ENCODE data around the gene RRM1.
A peak's percentile ranks its signal among the peaks of the same experiment; 100 is the strongest.
"Not testable (repeated sequence)": the region's sequence is repeated elsewhere in the genome, so short reads cannot be mapped to it uniquely, and the experiment has no call there.

Gene RRM1

GRCh38 chr11:4084406-4085125 is 10.0 kb upstream of the RRM1 start:
- DNase-seq = no peak

DNA sequence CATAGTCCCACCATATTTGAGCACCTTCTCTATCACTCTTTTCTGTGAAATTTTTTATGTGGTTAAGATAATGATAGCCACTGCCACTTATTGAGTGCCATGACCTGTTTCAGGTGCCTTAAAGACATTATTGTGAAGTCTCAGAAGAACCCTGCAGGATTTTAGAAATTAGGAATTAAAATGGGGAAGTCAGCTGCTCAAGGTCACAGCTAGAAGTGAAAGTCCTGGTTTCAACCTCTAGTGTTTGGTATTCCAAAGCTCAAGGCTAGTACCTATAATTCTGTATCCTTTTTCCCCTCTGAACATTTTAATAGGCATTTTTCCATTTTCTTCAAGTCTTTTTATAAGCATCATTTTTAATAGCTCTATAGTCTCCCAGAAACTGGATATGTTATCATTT is 9.0 kb upstream of the RRM1 start:
- no peak for DNase-seq

- DNase-seq = no peak
Observed at GRCh38 chr11:4086575-4087353, 7.8 kb upstream of the RRM1 start.

GRCh38 chr11:4087551-4087950 is 7.0 kb upstream of the RRM1 start:
- no peak for DNase-seq

DNA sequence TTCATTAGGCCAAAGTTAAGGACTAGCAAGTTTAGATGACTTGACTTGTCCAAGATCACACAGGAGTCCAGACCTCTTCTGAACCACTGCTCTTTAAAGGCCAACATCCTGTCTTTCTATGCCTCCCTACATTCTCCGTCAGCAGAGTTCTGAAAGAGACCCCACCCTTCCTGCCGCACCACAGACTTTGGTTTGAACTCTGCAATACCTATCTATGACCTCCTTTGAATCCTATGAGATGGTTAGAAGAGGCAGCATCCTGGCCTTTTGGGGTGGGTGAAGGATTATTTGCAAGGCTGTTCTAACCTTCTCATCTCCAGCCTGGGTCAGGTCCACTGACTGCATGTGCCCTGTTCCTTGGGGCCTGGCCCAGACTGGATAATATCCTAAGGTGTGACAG is 4.3 kb upstream of the RRM1 start:
- peak in 1 of 4 experiments; percentile 29 for DNase-seq

- DNase-seq = no peak
Observed at GRCh38 chr11:4092026-4092425, 2.6 kb upstream of the RRM1 start.

DNA sequence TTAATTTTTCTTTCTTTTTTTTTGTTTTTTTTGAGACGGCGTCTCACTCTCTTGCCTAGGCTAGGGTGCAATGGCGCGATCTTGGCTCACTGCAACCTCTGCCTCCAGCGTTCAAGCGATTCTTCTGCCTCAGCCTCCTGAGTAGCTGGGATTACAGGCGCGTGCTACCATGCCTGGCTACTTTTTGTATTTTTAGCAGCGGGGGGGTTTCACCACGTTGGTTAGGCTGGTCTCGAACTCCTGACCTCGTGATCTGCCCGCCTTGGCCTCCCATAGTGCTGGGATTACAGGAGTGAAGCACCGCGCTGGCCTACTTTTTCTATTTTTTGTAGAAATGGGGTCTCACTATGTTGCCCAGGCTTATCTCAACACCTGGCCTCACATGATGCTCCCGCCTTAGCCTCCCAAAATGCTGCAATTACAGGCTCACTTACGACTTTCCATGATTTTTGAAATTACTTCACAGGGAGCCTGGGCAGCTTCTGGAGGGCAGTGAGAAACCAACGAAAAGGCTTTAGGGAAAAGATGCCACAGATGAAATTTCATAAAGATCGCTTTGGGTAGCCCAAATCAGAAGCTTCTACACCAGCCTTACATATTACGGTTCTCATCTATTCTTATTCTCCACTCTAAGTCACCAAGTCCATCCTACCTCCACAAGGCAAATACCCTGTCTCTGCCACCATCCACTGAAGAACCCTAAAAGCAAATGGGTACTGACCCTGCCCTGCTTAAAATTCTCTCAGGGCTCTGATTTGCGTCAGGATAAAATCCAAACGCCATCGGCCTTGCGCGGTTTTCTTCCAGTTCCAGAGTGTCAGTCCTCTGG is 866 bp upstream of the RRM1 start:
- no peak for DNase-seq

DNA sequence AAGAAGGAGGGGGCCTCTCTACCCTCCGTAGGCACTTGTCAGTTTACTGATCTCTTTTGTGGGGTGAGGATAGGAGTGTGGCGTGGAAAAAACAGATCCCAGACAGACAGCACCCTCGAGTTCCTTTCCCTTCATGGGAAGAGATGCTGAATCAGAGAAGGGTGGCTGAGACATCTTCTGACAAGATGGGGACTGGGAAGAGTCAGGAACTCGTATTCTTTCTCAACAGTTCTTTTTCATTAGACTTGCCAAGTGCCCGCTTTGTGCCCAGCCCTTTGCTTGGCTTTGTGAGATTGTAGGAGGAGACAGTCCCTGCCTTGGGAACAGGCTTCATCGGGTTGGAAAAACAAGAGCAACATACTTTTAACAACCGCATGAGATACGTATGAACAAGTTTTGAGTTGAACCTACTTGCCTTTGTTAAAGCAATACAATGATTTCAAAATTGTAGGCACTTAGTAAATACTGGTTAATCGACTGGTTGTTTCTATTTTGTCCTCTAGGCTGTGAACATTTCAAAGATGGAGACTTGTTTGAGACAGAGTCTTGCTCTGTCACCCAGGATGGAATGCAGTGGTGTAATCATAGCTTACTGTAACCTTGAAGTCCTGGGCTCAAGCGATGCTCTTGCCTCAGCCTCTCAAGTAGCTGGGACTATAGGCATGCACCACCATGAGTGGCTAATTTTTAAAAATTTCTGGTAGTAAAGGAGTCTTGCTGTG is 1.1 kb downstream of the RRM1 start:
- no peak for DNase-seq

DNA sequence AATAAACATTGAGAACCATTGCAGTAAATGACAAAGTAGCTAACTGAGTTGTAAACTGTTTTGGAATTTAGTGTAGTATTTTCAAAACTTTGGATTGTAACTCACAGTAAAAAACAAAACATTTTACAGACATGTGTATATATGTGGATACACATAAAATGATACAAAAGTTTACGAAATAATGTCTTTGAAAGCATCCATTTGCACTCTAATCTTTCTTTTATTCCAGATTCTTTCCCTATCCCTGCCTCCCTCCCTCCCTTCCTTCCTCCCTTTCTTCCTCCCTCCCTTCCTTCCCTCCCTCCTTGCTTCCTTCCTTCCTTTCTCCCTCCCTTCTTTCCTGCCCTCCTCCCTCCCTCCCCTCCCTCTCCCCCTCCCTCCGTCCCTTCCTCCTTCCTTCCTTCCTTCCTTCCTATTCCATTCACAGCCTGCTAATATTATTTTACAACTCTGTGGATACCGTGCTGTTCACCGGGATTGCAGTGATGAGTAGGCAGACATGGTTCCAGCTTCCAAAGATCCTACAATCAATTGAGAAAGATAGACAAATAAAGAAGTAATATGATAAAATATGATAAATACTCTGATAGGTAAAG is 3.5 kb downstream of the RRM1 start:
- no peak for DNase-seq

DNA sequence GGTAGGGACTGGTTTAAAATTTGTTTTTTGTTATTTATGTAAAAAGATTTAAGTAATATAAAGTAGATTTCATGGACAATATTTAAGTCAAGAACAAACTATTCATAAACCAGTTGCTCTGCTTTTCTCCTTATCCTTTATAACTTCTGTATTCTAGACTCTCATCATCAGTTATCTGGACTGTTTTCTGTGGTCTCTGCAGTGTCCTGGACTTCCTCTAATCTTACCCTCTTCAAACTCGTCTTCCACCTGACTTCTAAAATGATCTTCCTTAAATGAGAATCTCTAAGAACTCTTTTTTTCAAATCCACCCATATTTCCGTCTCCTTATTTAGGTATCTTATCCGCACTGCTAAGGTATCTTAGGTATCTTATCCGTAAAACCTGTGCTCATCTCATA is 8.1 kb downstream of the RRM1 start:
- no peak for DNase-seq

GRCh38 chr11:4103269-4103668 is 8.7 kb downstream of the RRM1 start:
- no peak for DNase-seq

- no peak for DNase-seq
Observed at GRCh38 chr11:4105916-4106315, 11.3 kb downstream of the RRM1 start.

DNA sequence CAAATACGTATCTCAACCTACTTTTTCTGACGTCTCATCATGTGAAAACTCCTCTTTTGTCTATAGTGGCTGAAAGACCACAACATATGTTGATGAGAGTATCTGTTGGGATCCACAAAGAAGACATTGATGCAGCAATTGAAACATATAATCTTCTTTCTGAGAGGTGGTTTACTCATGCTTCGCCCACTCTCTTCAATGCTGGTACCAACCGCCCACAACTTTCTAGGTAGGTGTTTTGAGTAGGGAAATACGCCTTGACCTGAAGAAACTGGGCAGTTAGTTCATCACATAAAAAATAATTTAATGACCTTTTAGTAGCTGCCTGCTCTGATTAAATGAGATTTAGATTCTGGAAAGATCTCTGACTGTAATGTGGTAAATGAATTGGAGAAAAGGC is 17.2 kb downstream of the RRM1 start:
- no peak for DNase-seq

DNA sequence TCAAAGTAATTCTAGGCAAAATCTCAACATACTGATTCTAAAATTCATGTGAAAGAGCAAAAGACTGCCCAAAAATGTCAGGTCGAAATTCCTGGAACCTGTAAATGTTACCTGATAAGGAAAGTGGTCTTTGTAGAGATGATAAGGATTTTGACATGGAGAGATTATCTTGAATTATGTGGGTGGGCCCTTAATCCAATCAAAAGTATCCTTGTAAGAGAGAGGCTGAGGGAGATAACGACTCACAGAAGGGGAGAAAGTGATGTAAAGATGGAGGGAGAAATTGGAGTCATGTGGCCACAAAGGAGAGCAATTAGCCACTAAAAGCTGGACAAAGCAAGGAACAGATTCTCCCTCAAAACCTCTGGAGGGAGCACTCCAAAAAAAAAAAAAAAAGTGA is 20.5 kb downstream of the RRM1 start:
- DNase-seq = no peak

DNA sequence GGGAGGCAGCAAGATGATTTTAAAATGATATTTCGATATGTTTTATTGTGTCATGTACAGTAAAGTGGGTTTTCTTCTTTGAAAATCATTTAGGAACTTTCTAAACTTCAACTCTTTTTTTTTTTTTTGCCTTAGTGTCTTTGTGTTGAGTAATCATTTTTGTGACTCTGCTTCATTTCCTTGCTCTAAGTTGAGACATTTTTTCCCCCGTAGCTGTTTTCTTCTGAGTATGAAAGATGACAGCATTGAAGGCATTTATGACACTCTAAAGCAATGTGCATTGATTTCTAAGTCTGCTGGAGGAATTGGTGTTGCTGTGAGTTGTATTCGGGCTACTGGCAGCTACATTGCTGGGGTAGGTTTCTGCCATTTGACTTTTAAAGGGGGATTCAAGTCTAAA is 23.5 kb downstream of the RRM1 start:
- no peak for DNase-seq

GRCh38 chr11:4123218-4123617 is 28.6 kb downstream of the RRM1 start:
- DNase-seq = no peak

GRCh38 chr11:4125141-4125540 is 30.5 kb downstream of the RRM1 start:
- DNase-seq = no peak

DNA sequence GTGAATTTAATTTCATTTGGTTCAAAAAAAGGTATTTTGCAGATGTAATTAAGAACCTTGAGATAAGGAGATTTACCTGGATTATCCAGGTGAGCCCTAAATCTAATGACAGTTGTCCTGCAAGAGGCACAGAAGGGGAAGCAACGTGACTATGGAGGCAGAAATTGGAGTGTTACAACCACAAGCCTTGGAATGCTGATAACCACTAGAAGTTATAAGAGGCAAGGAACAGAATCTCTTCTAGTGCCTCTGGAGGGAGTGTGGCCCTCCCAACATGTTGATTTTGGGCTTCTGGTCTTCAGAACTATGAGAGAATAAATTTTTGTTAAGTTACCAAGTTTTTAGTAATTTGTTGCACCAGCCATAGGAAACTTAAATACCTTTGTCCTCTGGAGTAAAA is 32.8 kb downstream of the RRM1 start:
- DNase-seq = no peak

GRCh38 chr11:4130219-4130618 is 35.6 kb downstream of the RRM1 start:
- not testable (repeated sequence) for DNase-seq

DNA sequence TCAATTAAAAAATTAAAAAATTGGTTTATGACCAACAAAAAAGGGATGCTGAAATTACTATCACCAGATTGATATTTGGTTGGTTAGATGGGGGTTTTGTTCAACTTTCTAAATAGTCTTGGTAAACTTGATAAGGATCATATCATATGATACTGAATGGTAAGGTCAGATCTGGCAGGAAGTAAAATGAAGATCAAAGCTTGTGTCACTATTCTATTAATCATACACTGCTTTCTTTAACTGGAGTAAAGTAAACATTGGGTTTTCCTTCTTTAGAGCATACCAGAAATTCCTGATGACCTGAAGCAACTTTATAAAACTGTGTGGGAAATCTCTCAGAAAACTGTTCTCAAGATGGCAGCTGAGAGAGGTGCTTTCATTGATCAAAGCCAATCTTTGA is 40.2 kb downstream of the RRM1 start:
- DNase-seq = no peak

DNA sequence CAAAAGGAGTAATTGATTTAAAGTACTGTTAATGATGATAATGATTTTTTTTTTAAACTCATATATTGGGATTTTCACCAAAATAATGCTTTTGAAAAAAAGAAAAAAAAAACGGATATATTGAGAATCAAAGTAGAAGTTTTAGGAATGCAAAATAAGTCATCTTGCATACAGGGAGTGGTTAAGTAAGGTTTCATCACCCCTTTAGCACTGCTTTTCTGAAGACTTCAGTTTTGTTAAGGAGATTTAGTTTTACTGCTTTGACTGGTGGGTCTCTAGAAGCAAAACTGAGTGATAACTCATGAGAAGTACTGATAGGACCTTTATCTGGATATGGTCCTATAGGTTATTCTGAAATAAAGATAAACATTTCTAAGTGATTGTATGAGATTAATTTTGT is 43.9 kb downstream of the RRM1 start:
- no peak for DNase-seq

- DNase-seq = no peak
Observed at GRCh38 chr11:4140067-4140636, 45.6 kb downstream of the RRM1 start.
